B cell (primary cell): ENCODE results near the gene FGF4. TPM values are rescaled to one million over a fixed set of nuclear protein-coding genes. Genes with fewer than 3 reads are reported as not detected.

Source experiments
- ATAC-seq: fragments of 200-7000 bp; cut with Tn5 transposase; one replicate; pipeline ENCODE4 v1.10.0; 2021; ENCODE audit warnings: low read depth, mild to moderate bottlenecking, moderate number of reproducible peaks, moderate library complexity
- CTCF ChIA-PET: fragments of 350-600 bp; sonication (Branson Sonifier 250); formaldehyde crosslinking; loops from one replicate; lab custom pipeline; 2021; ENCODE audit warnings: antibody characterized with exemption, inconsistent platforms; lab: Charles Lee
- POLR2A ChIA-PET: fragments of 350-600 bp; sonication (Branson Sonifier 250); formaldehyde crosslinking; loops from one replicate; lab custom pipeline; 2021; ENCODE audit warnings: antibody characterized with exemption; lab: Charles Lee
- DNase-seq: peaks from one replicate; pipeline ENCODE4 v3.0.0; 2013
- H2AFZ ChIP-seq: 2 replicates; pipeline ENCODE4 v1.6.1; 2012; ENCODE audit warnings: mild to moderate bottlenecking, low read depth, low read length; ENCODE audit not compliant: insufficient read depth, poor library complexity, severe bottlenecking
- H3K27ac ChIP-seq, 2 donors: 1 replicate in 1 of 2; 2 replicates in 1 of 2; pipeline ENCODE4 v1.5.1; 2012 to 2013; ENCODE audit warnings: low read length in 2 of 2, mild to moderate bottlenecking in 2 of 2, moderate library complexity in 1 of 2
- H3K27me3 ChIP-seq, 4 experiments: fragments of 200-600 bp in 1 of 4; sonication (generic) in 1 of 4; replicated peaks in 1 of 4; 1 replicate in 2 of 4; 2 replicates in 2 of 4; pipeline versions ENCODE4 v1.6.1 to v1.7.0; 2013 to 2016; ENCODE audit warnings: low read length in 3 of 4, mild to moderate bottlenecking in 2 of 4, mixed read lengths in 1 of 4, moderate library complexity in 1 of 4; ENCODE audit not compliant: insufficient read depth in 4 of 4, control insufficient read depth in 3 of 4; ENCODE audit errors: control extremely low read depth in 1 of 4
- H3K36me3 ChIP-seq, 2 experiments: replicated peaks in 1 of 2; 1 replicate in 1 of 2; 2 replicates in 1 of 2; pipeline versions ENCODE4 v1.6.1 to v1.7.1; 2013; ENCODE audit warnings: low read length in 1 of 2; ENCODE audit not compliant: insufficient read depth in 2 of 2, control insufficient read depth in 1 of 2; ENCODE audit errors: control extremely low read depth in 1 of 2, extremely low read depth in 1 of 2
- H3K4me1 ChIP-seq, 2 donors: fragments of 200-600 bp in 1 of 2; sonication (generic) in 1 of 2; 1 replicate in 1 of 2; 2 replicates in 1 of 2; pipeline versions ENCODE4 v1.5.1 to v1.6.1; 2013 to 2017; ENCODE audit warnings: low read length in 2 of 2; ENCODE audit not compliant: control insufficient read depth in 2 of 2, insufficient read depth in 2 of 2
- H3K4me2 ChIP-seq: replicated peaks from 2 replicates; pipeline ENCODE3; 2012; ENCODE audit warnings: mild to moderate bottlenecking, low read depth, low read length; ENCODE audit not compliant: poor library complexity, severe bottlenecking
- H3K4me3 ChIP-seq, 5 experiments: fragments of 200-600 bp in 1 of 5; sonication (generic) in 1 of 5; 1 replicate in 3 of 5; 2 replicates in 2 of 5; pipeline versions ENCODE4 v1.5.1 to v1.7.0; 2011 to 2016; ENCODE audit warnings: low read length in 4 of 5, mild to moderate bottlenecking in 4 of 5, low read depth in 2 of 5, control low read depth in 1 of 5, moderate library complexity in 1 of 5; ENCODE audit not compliant: insufficient read depth in 1 of 5; ENCODE audit errors: control extremely low read depth in 1 of 5, extremely low read depth in 1 of 5
- H3K79me2 ChIP-seq: fragments of 200-600 bp; sonication (generic); one replicate; pipeline ENCODE4 v1.6.0; 2016; ENCODE audit warnings: low read length; ENCODE audit not compliant: control insufficient read depth, insufficient read depth
- H3K9ac ChIP-seq: fragments of 200-600 bp; sonication (generic); 2 replicates; pipeline ENCODE4 v1.6.1; 2017; ENCODE audit warnings: mild to moderate bottlenecking, low read length, moderate library complexity
- H3K9me3 ChIP-seq, 3 donors: one replicate each; pipeline versions ENCODE4 v1.6.1 to v1.7.1; 2013; ENCODE audit warnings: low read length in 2 of 3; ENCODE audit not compliant: control insufficient read depth in 2 of 3, insufficient read depth in 1 of 3; ENCODE audit errors: control extremely low read depth in 1 of 3
- H4K20me1 ChIP-seq: 2 replicates; pipeline ENCODE4 v1.6.0; 2012; ENCODE audit warnings: mild to moderate bottlenecking, low read length; ENCODE audit not compliant: insufficient read depth, control insufficient read depth, poor library complexity, severe bottlenecking
- H3K27ac Mint-ChIP-seq: one replicate; pipeline ENCODE4 v1.8.0; 2021; ENCODE audit warnings: mixed read lengths
- H3K27me3 Mint-ChIP-seq: one replicate; pipeline ENCODE4 v1.8.0; 2021; ENCODE audit warnings: mixed read lengths
- H3K4me1 Mint-ChIP-seq: one replicate; pipeline ENCODE4 v1.8.0; 2021; ENCODE audit warnings: mixed read lengths
- H3K4me3 Mint-ChIP-seq: one replicate; pipeline ENCODE4 v1.8.0; 2021; ENCODE audit warnings: mixed read lengths
- H3K9me3 Mint-ChIP-seq: one replicate; pipeline ENCODE4 v1.8.0; 2022; ENCODE audit warnings: mixed read lengths; ENCODE audit not compliant: insufficient read depth
- EZH2 ChIP-seq: IDR thresholded peaks from 2 replicates; pipeline ENCODE4 v1.6.1; 2012; ENCODE audit warnings: borderline replicate concordance, low read depth, mild to moderate bottlenecking, moderate library complexity, low read length; ENCODE audit not compliant: insufficient read depth, poor library complexity, severe bottlenecking
- WGBS: methylation state at CpG from one replicate; pipeline ENCODE4 v1.1.5; 2013; ENCODE audit warnings: missing lambda C conversion rate; ENCODE audit not compliant: insufficient coverage; 5-methylcytosine and 5-hydroxymethylcytosine counted together
- intact Hi-C: fragments of 100-400 bp; cut with micrococcal nuclease; formaldehyde crosslinking; loops from one replicate; pipeline ENCODE4 v1.10.0; 2022
- polyA plus RNA-seq: library from polyadenylated mRNA; depleted of rRNA; stranded (reverse); fragments of >200 nt; gene quantifications from 2 replicates; pipeline ENCODE4 v1.2.3, GENCODE V29; 2012
- total RNA-seq, 2 donors: library from RNA; stranded (reverse); fragments of 120-200 nt in 1 of 2; gene quantifications; 1 replicate in 1 of 2; 2 replicates in 1 of 2; pipeline versions ENCODE4 v1.2.3 to v1.2.4, GENCODE V29; 2013 to 2022
- TF ChIP-seq, protein P1 (sequence below): fragments of 200-600 bp; IDR thresholded peaks from one replicate; pipeline ENCODE4 v1.8.0; 2022; ENCODE audit warnings: antibody characterized with exemption, mild to moderate bottlenecking

FGF4 gene
- total and polyA plus RNA-seq, 2 donors (not counting 1 experiment from before 2014, with no cell fraction given) = not detected

DNA sequence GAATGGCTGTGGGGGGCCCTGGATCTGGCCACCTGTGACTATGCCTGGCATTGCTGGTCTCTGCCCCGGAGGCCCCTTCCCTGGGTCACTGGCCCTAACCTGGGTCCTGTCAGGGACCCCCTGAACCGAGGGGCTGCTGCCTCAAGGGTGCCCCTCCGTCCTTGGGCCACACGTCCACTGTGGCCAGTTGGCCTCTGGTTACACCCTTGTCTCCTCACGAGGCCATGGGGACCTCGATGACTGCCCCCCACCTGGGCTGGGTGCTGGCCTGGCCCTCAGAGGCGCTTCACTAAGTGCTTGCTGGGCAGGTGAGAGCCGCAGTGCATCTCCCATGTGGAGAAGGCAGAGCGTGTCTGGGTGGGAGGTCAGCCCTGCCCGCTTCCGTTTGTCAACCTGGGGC is 44.0 kb downstream of the FGF4 start:
- POLR2A ChIA-PET = no interaction called here
- CTCF ChIA-PET = no interaction called here
- H3K4me3 Mint-ChIP-seq = no peak overlapping the region
- Histone ChIP-seq H3K9ac (no peak overlapping the region), H3K27me3 (peaks cover 0 to 20% (median 4%) of the 10 kb centered on the region in 4 experiments), H3K79me2 (no peaks in the 10 kb centered on the region), H3K36me3 (no peaks in the 10 kb centered on the region), H3K9me3 (peaks cover 0 to 30% (median 0%) of the 10 kb centered on the region in 3 donors), H4K20me1 (no peaks in the 10 kb centered on the region), H3K27ac (no peak overlapping the region), H3K4me2 (no peak overlapping the region), H3K4me1 (no peaks in the 10 kb centered on the region), H2AFZ (no peak overlapping the region), H3K4me3 (no peak overlapping the region)
- intact Hi-C loops = no loop called here
- peaks cover 7% of the 10 kb centered on the region for H3K9me3 Mint-ChIP-seq
- DNase-seq (no peak), ATAC-seq (no peak)
- WGBS = 83% methylated on average over 11 of the region's 11 CpGs
- H3K27ac Mint-ChIP-seq = no peak overlapping the region
- H3K27me3 Mint-ChIP-seq = peaks cover 33% of the 10 kb centered on the region
- H3K4me1 Mint-ChIP-seq = no peaks in the 10 kb centered on the region
- no peak for TF ChIP-seq EZH2
- TF ChIP-seq, protein P1, sequence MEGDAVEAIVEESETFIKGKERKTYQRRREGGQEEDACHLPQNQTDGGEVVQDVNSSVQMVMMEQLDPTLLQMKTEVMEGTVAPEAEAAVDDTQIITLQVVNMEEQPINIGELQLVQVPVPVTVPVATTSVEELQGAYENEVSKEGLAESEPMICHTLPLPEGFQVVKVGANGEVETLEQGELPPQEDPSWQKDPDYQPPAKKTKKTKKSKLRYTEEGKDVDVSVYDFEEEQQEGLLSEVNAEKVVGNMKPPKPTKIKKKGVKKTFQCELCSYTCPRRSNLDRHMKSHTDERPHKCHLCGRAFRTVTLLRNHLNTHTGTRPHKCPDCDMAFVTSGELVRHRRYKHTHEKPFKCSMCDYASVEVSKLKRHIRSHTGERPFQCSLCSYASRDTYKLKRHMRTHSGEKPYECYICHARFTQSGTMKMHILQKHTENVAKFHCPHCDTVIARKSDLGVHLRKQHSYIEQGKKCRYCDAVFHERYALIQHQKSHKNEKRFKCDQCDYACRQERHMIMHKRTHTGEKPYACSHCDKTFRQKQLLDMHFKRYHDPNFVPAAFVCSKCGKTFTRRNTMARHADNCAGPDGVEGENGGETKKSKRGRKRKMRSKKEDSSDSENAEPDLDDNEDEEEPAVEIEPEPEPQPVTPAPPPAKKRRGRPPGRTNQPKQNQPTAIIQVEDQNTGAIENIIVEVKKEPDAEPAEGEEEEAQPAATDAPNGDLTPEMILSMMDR = no peak

DNA sequence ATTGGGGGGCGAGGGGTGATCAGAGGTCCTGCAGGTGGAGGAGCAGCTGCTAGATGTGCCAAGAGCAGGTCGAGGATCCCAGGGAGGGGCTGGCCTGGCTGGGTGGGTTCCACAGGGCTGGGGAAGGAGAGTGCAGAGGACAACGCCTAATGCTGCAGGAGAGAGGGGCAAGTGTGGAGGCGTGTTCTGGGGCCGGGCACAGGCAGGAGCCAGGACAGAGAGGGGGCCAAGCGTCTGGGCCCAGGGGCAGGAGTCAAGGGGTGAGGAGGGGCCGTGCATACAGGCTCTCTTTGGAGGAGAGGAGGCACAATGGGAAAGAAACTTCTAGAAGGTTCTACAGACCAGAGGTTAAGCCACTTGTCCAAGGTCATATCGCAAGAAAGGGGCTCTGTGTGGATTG is 44.6 kb downstream of the FGF4 start:
- Mint-ChIP-seq H3K9me3 (peaks cover 7% of the 10 kb centered on the region), H3K27ac (no peak overlapping the region), H3K4me1 (no peaks in the 10 kb centered on the region), H3K4me3 (no peak overlapping the region), H3K27me3 (peaks cover 36% of the 10 kb centered on the region)
- no peak overlapping the region for H3K4me2 ChIP-seq
- no peak overlapping the region for H3K4me3 ChIP-seq
- H3K36me3 ChIP-seq = no peaks in the 10 kb centered on the region
- H3K27me3 ChIP-seq = peaks cover 0 to 25% (median 4%) of the 10 kb centered on the region in 4 experiments
- ChIA-PET CTCF (no interaction called here), POLR2A (no interaction called here)
- H3K27ac ChIP-seq = no peak overlapping the region
- DNase-seq (no peak), ATAC-seq (no peak)
- no peaks in the 10 kb centered on the region for H3K79me2 ChIP-seq
- no peak overlapping the region for H2AFZ ChIP-seq
- H3K9me3 ChIP-seq = peaks cover 0 to 30% (median 0%) of the 10 kb centered on the region in 3 donors
- WGBS = 85% methylated on average over 8 of the region's 8 CpGs
- H4K20me1 ChIP-seq = no peaks in the 10 kb centered on the region
- no peak overlapping the region for H3K9ac ChIP-seq
- no peaks in the 10 kb centered on the region for H3K4me1 ChIP-seq
- intact Hi-C loops = no loop called here
- TF ChIP-seq, protein P1 = no peak
- no peak for TF ChIP-seq EZH2
